C4-2B (cell line): ENCODE data around the gene SYP.

ENCODE experiments used
- CTCF ChIP-seq: fragments of 450-650 bp; conservative IDR thresholded peaks from 2 replicates; pipeline ENCODE4 v1.5.1; 2017; ENCODE audit warnings: mild to moderate bottlenecking
- ZFX ChIP-seq: fragments of 450-650 bp; IDR thresholded peaks from 2 replicates; pipeline ENCODE4 v1.6.1; 2017

GRCh38 chrX:49199906-49200771 is at the start of gene SYP:
- no peak for TF ChIP-seq CTCF
- TF ChIP-seq ZFX = no peak
